Measurements from ENCODE around the gene TUBGCP2.

DNA sequence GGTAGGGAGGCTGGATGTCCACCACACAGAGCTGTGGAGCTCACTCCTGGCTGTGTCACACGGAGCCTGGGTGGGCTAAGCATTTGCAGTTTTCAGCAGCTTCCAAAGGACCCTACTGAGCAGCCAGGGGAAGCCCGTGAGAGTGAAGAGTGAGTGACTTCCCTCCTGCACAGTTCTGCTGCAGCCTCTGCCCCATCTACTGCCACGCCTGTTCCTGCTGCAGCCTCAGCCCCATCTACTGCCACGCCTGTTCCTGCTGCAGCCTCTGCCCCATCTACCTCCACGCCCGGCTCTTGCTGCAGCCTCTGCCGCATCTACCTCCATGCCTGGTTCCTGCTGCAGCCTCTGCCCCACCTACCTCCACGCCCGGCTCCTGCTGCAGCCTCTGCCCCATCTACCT lies 44.2 kb downstream of the TUBGCP2 start:
- TF ChIP-seq, protein P1, sequence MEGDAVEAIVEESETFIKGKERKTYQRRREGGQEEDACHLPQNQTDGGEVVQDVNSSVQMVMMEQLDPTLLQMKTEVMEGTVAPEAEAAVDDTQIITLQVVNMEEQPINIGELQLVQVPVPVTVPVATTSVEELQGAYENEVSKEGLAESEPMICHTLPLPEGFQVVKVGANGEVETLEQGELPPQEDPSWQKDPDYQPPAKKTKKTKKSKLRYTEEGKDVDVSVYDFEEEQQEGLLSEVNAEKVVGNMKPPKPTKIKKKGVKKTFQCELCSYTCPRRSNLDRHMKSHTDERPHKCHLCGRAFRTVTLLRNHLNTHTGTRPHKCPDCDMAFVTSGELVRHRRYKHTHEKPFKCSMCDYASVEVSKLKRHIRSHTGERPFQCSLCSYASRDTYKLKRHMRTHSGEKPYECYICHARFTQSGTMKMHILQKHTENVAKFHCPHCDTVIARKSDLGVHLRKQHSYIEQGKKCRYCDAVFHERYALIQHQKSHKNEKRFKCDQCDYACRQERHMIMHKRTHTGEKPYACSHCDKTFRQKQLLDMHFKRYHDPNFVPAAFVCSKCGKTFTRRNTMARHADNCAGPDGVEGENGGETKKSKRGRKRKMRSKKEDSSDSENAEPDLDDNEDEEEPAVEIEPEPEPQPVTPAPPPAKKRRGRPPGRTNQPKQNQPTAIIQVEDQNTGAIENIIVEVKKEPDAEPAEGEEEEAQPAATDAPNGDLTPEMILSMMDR (IDR thresholded peaks at IDR 0.05), result no peak
- no peak for TF ChIP-seq POLR2A (IDR thresholded peaks at IDR 0.05)
- no peak for TF ChIP-seq EP300 (IDR thresholded peaks at IDR 0.05)
